ENCODE results near the gene SLC37A1. TPM values are rescaled to one million over a fixed set of nuclear protein-coding genes. Genes with fewer than 3 reads are reported as not detected.

SLC37A1 gene
- total and polyA plus RNA-seq, 8 donors, result 4.7 to 14.3 (median 7.9) TPM

GRCh38 chr21:42570362-42570761 lies 56.7 kb downstream of the SLC37A1 start:
- Histone ChIP-seq H3K27ac (no peak overlapping the region), H3K4me3 (no peak overlapping the region), H3K36me3 (peaks cover 0 to 22% (median 0%) of the 10 kb centered on the region in 3 donors), H3K9me3 (no peaks in the 10 kb centered on the region), H3K27me3 (no peaks in the 10 kb centered on the region), H3K4me1 (no peaks in the 10 kb centered on the region)
- intact Hi-C loops (cut with DNase I), result no loop called here
- ATAC-seq, result no peak
- TF ChIP-seq CTCF (IDR thresholded peaks at IDR 0.05), result no peak
- no peak for FAIRE-seq
- WGBS, 2 donors, result 92 to 95% methylated on average over 9 of the region's 9 CpGs
- peak in 2 of 6 donors; percentile 13 to 34 for DNase-seq

GRCh38 chr21:42570841-42571387 lies 57.3 kb downstream of the SLC37A1 start:
- Histone ChIP-seq H3K27ac (no peak overlapping the region), H3K9me3 (no peaks in the 10 kb centered on the region), H3K4me1 (no peaks in the 10 kb centered on the region), H3K4me3 (no peak overlapping the region), H3K27me3 (no peaks in the 10 kb centered on the region), H3K36me3 (peaks cover 0 to 24% (median 0%) of the 10 kb centered on the region in 3 donors)
- 83 to 88% methylated on average over 20 of the region's 20 CpGs for WGBS, 2 donors
- TF ChIP-seq CTCF (IDR thresholded peaks at IDR 0.05), result no peak
- intact Hi-C loops (cut with DNase I), result no loop called here
- ATAC-seq (peak in 3 of 4 donors; percentile 36 to 64 (median 63)), DNase-seq (peak in 2 of 6 donors; percentile 47 to 50), FAIRE-seq (no peak)

- TF ChIP-seq CTCF (IDR thresholded peaks at IDR 0.05), result no peak
- peaks cover 0 to 24% (median 0%) of the 10 kb centered on the region in 3 donors for H3K36me3 ChIP-seq
- no peak overlapping the region for H3K4me3 ChIP-seq
- no peak overlapping the region for H3K27ac ChIP-seq
- FAIRE-seq (no peak), DNase-seq (peak in 3 of 6 donors; percentile 8 to 30 (median 13)), ATAC-seq (no peak)
- no peaks in the 10 kb centered on the region for H3K27me3 ChIP-seq
- WGBS, 2 donors, result 84 to 90% methylated on average over 20 of the region's 20 CpGs
- intact Hi-C loops (cut with DNase I), result no loop called here
- no peaks in the 10 kb centered on the region for H3K4me1 ChIP-seq
- no peaks in the 10 kb centered on the region for H3K9me3 ChIP-seq
Measured at GRCh38 chr21:42571391-42572150, 57.9 kb downstream of the SLC37A1 start.

GRCh38 chr21:42572906-42573495 lies 59.3 kb downstream of the SLC37A1 start:
- intact Hi-C loops (cut with DNase I), result no loop called here
- Histone ChIP-seq H3K4me3 (no peak overlapping the region), H3K27me3 (no peaks in the 10 kb centered on the region), H3K9me3 (no peaks in the 10 kb centered on the region), H3K36me3 (peaks cover 0 to 24% (median 0%) of the 10 kb centered on the region in 3 donors), H3K4me1 (no peaks in the 10 kb centered on the region), H3K27ac (no peak overlapping the region)
- TF ChIP-seq CTCF (IDR thresholded peaks at IDR 0.05), result no peak
- FAIRE-seq (no peak), DNase-seq (peak in 2 of 6 donors; percentile 17 to 30), ATAC-seq (no peak)
- WGBS, 2 donors, result 93 to 96% methylated on average over 12 of the region's 12 CpGs
